ENCODE measurements around the gene CHP1.

- no peak for TF ChIP-seq CTCF (IDR thresholded peaks at IDR 0.05)
- no peak for TF ChIP-seq POLR2A (IDR thresholded peaks at IDR 0.05)
These were observed 55.7 kb downstream of the CHP1 start for GRCh38 chr15:41286665-41287333.
